Measurements from ENCODE around the gene BMERB1.

The BMERB1 gene

GRCh38 chr16:15498427-15499175 is 64.2 kb downstream of the BMERB1 start:
- no peak for DNase-seq

- no peak for DNase-seq
Observed at GRCh38 chr16:15502041-15502725, 67.8 kb downstream of the BMERB1 start.

GRCh38 chr16:15506441-15506840 is 72.1 kb downstream of the BMERB1 start:
- no peak for DNase-seq

GRCh38 chr16:15507301-15507958 is 73.0 kb downstream of the BMERB1 start:
- no peak for DNase-seq

GRCh38 chr16:15507959-15508627 is 73.7 kb downstream of the BMERB1 start:
- DNase-seq, result no peak

GRCh38 chr16:15509051-15509592 is 74.7 kb downstream of the BMERB1 start:
- DNase-seq, result no peak

- no peak for DNase-seq
Observed at GRCh38 chr16:15509593-15510535, 75.5 kb downstream of the BMERB1 start.

- no peak for DNase-seq
Observed at GRCh38 chr16:15510992-15511391, 76.6 kb downstream of the BMERB1 start.

GRCh38 chr16:15511759-15512487 is 77.5 kb downstream of the BMERB1 start:
- DNase-seq, result no peak

- no peak for DNase-seq
Observed at GRCh38 chr16:15513156-15513555, 78.8 kb downstream of the BMERB1 start.

- DNase-seq, result no peak
Observed at GRCh38 chr16:15515992-15516391, 81.6 kb downstream of the BMERB1 start.

GRCh38 chr16:15516609-15517008 is 82.2 kb downstream of the BMERB1 start:
- DNase-seq, result no peak

GRCh38 chr16:15517743-15518377 is 83.5 kb downstream of the BMERB1 start:
- no peak for DNase-seq

- no peak for DNase-seq
Observed at GRCh38 chr16:15518381-15519351, 84.3 kb downstream of the BMERB1 start.

GRCh38 chr16:15519790-15520189 is 85.4 kb downstream of the BMERB1 start:
- DNase-seq, result no peak

- DNase-seq, result no peak
Observed at GRCh38 chr16:15521390-15521757, 87.0 kb downstream of the BMERB1 start.

GRCh38 chr16:15521758-15522509 is 87.5 kb downstream of the BMERB1 start:
- no peak for DNase-seq

- DNase-seq, result no peak
Observed at GRCh38 chr16:15523092-15523541, 88.7 kb downstream of the BMERB1 start.

GRCh38 chr16:15523939-15524338 is 89.6 kb downstream of the BMERB1 start:
- no peak for DNase-seq

Measured in NCI-H774 (cell line).